Panc1 (cell line): ENCODE data around the gene FNDC10. TPM values are rescaled to one million over a fixed set of nuclear protein-coding genes. Genes with fewer than 3 reads are reported as not detected.

Source experiments
- ATAC-seq: fragments of 200-7000 bp; cut with Tn5 transposase; 2 replicates; pipeline ENCODE4 v1.9.1; 2020; ENCODE audit warnings: mild to moderate bottlenecking, moderate library complexity
- BruUV-seq: library from RNA; stranded (reverse); fragments of 400-500 nt; replicated peaks from 2 replicates; lab custom pipeline; 2021; lab: Mats Ljungman, UMichigan
- CTCF ChIA-PET: fragments of 300-600 bp; sonication (Branson Sonifier 250); formaldehyde crosslinking; loops from one replicate; lab custom pipeline; 2022; ENCODE audit warnings: antibody characterized with exemption; lab: Charles Lee
- POLR2A ChIA-PET: fragments of 300-600 bp; sonication (Branson Sonifier 250); formaldehyde crosslinking; loops from one replicate; lab custom pipeline; 2022; ENCODE audit warnings: antibody characterized with exemption; lab: Charles Lee
- DNase-seq: peaks from one replicate; pipeline ENCODE4 v3.0.0-alpha.2; 2010; ENCODE audit warnings: low read depth, low spot score
- H3K27ac ChIP-seq: 2 replicates; pipeline ENCODE4 v1.5.1; 2011; ENCODE audit warnings: mild to moderate bottlenecking, low read length, inconsistent platforms
- H3K27me3 ChIP-seq: fragments of 200-500 bp; sonication (Bioruptor generic); 2 replicates; pipeline ENCODE4 v1.6.0; 2014; ENCODE audit warnings: low read length, inconsistent platforms; ENCODE audit not compliant: control insufficient read depth, insufficient read depth
- H3K36me3 ChIP-seq: fragments of 200-500 bp; sonication (Bioruptor generic); 2 replicates; pipeline ENCODE4 v1.5.1; 2014; ENCODE audit warnings: inconsistent platforms, mild to moderate bottlenecking, low read length, moderate library complexity; ENCODE audit not compliant: control insufficient read depth, insufficient read depth
- H3K4me1 ChIP-seq: 2 replicates; pipeline ENCODE4 v1.5.1; 2011; ENCODE audit warnings: inconsistent platforms, mild to moderate bottlenecking, low read length, moderate library complexity; ENCODE audit not compliant: control insufficient read depth, insufficient read depth
- H3K4me3 ChIP-seq, 2 experiments: 2 replicates each; pipeline ENCODE4 v1.5.1; 2011 to 2012; ENCODE audit warnings: low read depth in 2 of 2, low read length in 2 of 2, mild to moderate bottlenecking in 2 of 2, inconsistent platforms in 1 of 2, moderate library complexity in 1 of 2
- H3K9me3 ChIP-seq: fragments of 200-500 bp; sonication (Bioruptor generic); 2 replicates; pipeline ENCODE4 v1.5.1; 2014; ENCODE audit warnings: low read depth, mild to moderate bottlenecking, inconsistent platforms, low read length, moderate library complexity; ENCODE audit not compliant: control insufficient read depth, insufficient read depth
- POLR2AphosphoS5 ChIP-seq: IDR thresholded peaks from 2 replicates; pipeline ENCODE4 v1.6.1; 2012; ENCODE audit warnings: mild to moderate bottlenecking, low read depth, low read length, moderate library complexity
- SIN3A ChIP-seq: IDR thresholded peaks from 2 replicates; pipeline ENCODE4 v1.6.1; 2012; ENCODE audit warnings: low read depth, mild to moderate bottlenecking, low read length, moderate library complexity, borderline replicate concordance; ENCODE audit not compliant: insufficient read depth
- TCF7L2 ChIP-seq: IDR thresholded peaks from 2 replicates; pipeline ENCODE4 v1.6.1; 2011; ENCODE audit warnings: mild to moderate bottlenecking, low read depth, low read length, inconsistent platforms
- in situ Hi-C: cut with HindIII; loops from 2 replicates; pipeline ENCODE4 v1.10.0; 2016; ENCODE audit warnings: low sequenced_read_pairs, low pct_unique_long_range_greater_than_20kb
- intact Hi-C: fragments of 100-400 bp; cut with micrococcal nuclease; formaldehyde crosslinking; loops from one replicate; pipeline ENCODE4 v1.10.0; 2022; ENCODE audit not compliant: unreplicated experiment
- total RNA-seq: library from RNA; stranded (reverse); gene quantifications from one replicate; pipeline ENCODE4 v1.2.1, GENCODE V29; 2021; ENCODE audit not compliant: unreplicated experiment
- TF ChIP-seq, protein P1 (sequence below): fragments of 450-650 bp; IDR thresholded peaks from 2 replicates; pipeline ENCODE4 v1.5.1; 2017; ENCODE audit warnings: mild to moderate bottlenecking
- TF ChIP-seq, protein P2 (sequence below), 2 experiments: IDR thresholded peaks; 2 replicates each; pipeline ENCODE4 v1.6.1; 2011 to 2012; ENCODE audit warnings: low read depth in 2 of 2, control low read depth in 1 of 2, low read length in 1 of 2, mild to moderate bottlenecking in 1 of 2, moderate library complexity in 1 of 2; ENCODE audit not compliant: insufficient read depth in 1 of 2

FNDC10 gene
- total RNA-seq, 1 experiment from 2014 or later, result 16.2 TPM

DNA sequence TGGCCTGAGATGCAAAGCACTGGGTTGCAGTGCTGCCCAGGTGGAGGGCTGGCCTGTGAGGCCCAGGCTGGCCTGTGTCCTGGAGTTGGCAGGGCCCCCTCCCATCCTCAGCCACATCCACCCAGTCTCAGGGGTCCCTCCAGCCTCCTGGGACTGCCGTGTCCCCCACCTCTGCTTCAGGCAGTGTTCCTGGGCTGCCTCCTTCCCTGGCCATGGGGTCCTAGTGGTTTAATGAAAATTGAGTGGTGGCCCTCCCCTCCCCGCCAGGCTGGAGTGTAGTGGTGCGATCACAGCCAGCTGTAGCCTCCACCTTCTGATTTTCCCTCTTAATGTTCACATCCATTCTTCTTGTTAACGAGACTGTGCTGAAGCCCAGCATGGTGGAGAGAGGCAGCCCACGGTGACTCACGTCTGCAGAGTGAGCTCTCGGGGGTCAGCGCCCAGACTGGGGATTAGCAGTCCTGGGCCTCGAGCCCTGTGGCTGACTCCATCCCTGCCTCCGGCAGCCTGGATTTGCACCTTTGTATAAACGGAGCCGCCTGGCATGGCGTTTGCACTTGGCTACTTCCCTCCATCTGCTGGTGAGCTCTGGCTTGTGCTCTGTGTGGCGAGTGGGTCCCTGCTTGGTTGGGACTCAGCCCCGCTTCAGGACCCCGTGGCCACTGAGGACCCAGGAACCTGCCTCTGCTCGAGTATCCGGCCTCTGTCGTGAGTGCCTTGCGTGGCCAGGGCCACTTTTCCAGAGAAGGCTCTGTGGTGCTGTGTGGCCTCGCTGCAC, 22.3 kb upstream of the FNDC10 start:
- ATAC-seq, result no peak
- POLR2A ChIA-PET, result no interaction called here
- H3K4me3 ChIP-seq, result no peak overlapping the region
- CTCF ChIA-PET, result no interaction called here
- in situ Hi-C loops (no loop called here), intact Hi-C loops (no loop called here)
- no peak for DNase-seq
- H3K4me1 ChIP-seq, result 0 out of 2 replicates have a peak, but pooled peaks cover 2% of the 10 kb centered on the region
- no peak overlapping the region for H3K27ac ChIP-seq
- H3K27me3 ChIP-seq, result no peaks in the 10 kb centered on the region
- TF ChIP-seq SIN3A, result no peak
- TF ChIP-seq, protein P1, sequence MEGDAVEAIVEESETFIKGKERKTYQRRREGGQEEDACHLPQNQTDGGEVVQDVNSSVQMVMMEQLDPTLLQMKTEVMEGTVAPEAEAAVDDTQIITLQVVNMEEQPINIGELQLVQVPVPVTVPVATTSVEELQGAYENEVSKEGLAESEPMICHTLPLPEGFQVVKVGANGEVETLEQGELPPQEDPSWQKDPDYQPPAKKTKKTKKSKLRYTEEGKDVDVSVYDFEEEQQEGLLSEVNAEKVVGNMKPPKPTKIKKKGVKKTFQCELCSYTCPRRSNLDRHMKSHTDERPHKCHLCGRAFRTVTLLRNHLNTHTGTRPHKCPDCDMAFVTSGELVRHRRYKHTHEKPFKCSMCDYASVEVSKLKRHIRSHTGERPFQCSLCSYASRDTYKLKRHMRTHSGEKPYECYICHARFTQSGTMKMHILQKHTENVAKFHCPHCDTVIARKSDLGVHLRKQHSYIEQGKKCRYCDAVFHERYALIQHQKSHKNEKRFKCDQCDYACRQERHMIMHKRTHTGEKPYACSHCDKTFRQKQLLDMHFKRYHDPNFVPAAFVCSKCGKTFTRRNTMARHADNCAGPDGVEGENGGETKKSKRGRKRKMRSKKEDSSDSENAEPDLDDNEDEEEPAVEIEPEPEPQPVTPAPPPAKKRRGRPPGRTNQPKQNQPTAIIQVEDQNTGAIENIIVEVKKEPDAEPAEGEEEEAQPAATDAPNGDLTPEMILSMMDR, result no peak
- TF ChIP-seq TCF7L2, result no peak
- TF ChIP-seq POLR2AphosphoS5, result no peak
- TF ChIP-seq, protein P2, sequence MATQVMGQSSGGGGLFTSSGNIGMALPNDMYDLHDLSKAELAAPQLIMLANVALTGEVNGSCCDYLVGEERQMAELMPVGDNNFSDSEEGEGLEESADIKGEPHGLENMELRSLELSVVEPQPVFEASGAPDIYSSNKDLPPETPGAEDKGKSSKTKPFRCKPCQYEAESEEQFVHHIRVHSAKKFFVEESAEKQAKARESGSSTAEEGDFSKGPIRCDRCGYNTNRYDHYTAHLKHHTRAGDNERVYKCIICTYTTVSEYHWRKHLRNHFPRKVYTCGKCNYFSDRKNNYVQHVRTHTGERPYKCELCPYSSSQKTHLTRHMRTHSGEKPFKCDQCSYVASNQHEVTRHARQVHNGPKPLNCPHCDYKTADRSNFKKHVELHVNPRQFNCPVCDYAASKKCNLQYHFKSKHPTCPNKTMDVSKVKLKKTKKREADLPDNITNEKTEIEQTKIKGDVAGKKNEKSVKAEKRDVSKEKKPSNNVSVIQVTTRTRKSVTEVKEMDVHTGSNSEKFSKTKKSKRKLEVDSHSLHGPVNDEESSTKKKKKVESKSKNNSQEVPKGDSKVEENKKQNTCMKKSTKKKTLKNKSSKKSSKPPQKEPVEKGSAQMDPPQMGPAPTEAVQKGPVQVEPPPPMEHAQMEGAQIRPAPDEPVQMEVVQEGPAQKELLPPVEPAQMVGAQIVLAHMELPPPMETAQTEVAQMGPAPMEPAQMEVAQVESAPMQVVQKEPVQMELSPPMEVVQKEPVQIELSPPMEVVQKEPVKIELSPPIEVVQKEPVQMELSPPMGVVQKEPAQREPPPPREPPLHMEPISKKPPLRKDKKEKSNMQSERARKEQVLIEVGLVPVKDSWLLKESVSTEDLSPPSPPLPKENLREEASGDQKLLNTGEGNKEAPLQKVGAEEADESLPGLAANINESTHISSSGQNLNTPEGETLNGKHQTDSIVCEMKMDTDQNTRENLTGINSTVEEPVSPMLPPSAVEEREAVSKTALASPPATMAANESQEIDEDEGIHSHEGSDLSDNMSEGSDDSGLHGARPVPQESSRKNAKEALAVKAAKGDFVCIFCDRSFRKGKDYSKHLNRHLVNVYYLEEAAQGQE (IDR thresholded peaks at IDR 0.05; ENCODE audit: insufficient read depth in 1 of 2, low read depth in 2 of 2, low read length in 1 of 2), result no peak
- BruUV-seq, result no TSS peak
- no peaks in the 10 kb centered on the region for H3K36me3 ChIP-seq
- no peaks in the 10 kb centered on the region for H3K9me3 ChIP-seq

DNA sequence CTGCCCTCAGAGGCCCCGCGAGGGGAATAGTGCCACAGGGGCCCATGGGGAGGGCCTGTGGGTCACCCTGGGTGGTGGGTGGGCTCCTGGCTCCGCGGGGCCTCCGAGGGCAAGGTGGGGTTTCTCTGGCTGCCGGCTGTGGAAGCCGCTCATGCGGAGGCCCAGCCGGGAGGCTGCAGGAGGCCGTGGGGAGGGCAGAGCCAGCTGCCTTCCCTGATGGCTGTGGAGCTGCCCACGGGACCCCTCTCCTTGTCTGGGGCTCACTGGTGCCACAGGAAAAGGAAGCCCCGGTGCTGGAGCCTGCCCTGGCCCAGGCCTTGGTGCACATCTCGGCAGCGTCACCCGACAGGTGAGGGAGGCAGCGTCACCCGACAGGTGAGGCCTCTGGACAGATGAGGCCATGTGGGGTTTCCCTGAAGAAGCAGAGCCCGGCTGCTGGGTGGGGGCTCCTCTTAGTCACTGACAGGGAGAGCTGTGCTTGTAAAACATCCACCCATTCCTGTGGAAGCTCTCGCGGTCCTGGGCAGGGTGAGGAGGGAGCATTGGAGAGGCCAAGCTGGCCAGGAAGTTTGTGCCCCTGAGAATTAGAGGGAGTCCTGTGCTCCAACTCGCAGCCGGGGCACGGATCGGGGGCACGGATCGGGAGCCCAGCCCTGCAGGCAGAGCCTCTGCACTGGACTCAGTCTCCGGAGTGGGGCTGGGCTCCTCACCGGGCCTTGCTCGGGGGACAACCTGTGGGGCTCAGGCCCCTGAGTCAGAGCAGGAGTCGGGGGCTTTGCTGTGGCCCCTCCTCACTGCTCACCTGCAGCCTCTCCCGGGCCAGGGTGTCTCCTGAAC, 21.5 kb upstream of the FNDC10 start:
- CTCF ChIA-PET, result interaction anchor here (0.8 kb wide), 1 partner anchor 1026 kb away, joined by 3 read pairs; no protein-coding TSS in a partner anchor
- in situ Hi-C loops (no loop called here), intact Hi-C loops (no loop called here)
- Histone ChIP-seq H3K36me3 (no peaks in the 10 kb centered on the region), H3K9me3 (no peaks in the 10 kb centered on the region), H3K27ac (no peak overlapping the region), H3K27me3 (no peaks in the 10 kb centered on the region), H3K4me3 (no peak overlapping the region), H3K4me1 (peaks cover 10% of the 10 kb centered on the region; the same call in 1 of the 2 replicates)
- ATAC-seq (no peak), DNase-seq (no peak)
- POLR2A ChIA-PET, result no interaction called here
- no TSS peak for BruUV-seq
- TF ChIP-seq POLR2AphosphoS5, result no peak
- no peak for TF ChIP-seq SIN3A
- TF ChIP-seq, protein P1, result no peak
- TF ChIP-seq TCF7L2, result no peak
- TF ChIP-seq, protein P2 (IDR thresholded peaks at IDR 0.05; ENCODE audit: insufficient read depth in 1 of 2, low read depth in 2 of 2, low read length in 1 of 2), result no peak
